ENCODE measurements around the gene TPPP2.
"Not testable (repeated sequence)": the region's sequence is repeated elsewhere in the genome, so short reads cannot be mapped to it uniquely, and the experiment has no call there.

- not testable (repeated sequence) for TF ChIP-seq CTCF (conservative IDR thresholded peaks at IDR 0.05; ENCODE audit: low read length); EZH2phosphoT487 (IDR thresholded peaks at IDR 0.05; ENCODE audit: borderline replicate concordance, low read depth, low read length)
Observed at GRCh38 chr14:21009721-21010120, 20.3 kb upstream of the TPPP2 start.
